ENCODE results near the gene ACER2. TPM values are rescaled to one million over a fixed set of nuclear protein-coding genes. Genes with fewer than 3 reads are reported as not detected.

Gene ACER2
- total RNA-seq, 1 experiment from 2014 or later, result 9.6 TPM

DNA sequence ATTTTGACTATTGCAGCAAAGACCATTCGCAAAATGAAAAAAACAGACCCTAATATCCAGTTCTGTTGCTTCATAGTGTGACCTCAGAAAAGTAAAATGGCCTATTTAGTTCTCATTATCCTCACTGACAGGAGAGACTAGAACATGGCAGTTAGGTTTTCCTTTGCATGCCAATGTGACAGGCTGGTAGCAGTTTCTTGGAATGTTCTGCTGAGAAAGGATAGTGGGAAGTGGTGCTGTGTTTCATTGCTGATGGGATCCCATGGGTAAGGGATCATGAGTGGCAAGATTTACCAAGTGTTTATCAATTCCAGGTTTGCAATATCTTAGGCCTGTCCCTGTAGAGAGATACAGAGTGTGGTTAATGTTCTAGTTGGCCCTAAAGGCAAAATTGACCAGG, 88.5 kb downstream of the ACER2 start:
- Histone ChIP-seq H2BK120ac (ENCODE audit: low read depth, low read length, poor library complexity, severe bottlenecking) (no peak overlapping the region), H3K18ac (ENCODE audit: insufficient read length, low read depth, low read length) (no peak overlapping the region), H3K27ac (ENCODE audit: insufficient read length, low read depth, low read length) (no peak overlapping the region), H4K91ac (ENCODE audit: insufficient read length, low read depth, low read length) (no peak overlapping the region), H4K8ac (replicated peaks; ENCODE audit: insufficient read length, low read depth, low read length) (no peak overlapping the region), H3K9ac (ENCODE audit: extremely low read depth, insufficient read length, low read length) (no peak overlapping the region), H4K5ac (ENCODE audit: insufficient read length, low read depth, low read length) (no peak overlapping the region), H3K23me2 (ENCODE audit: insufficient read length, low read depth, low read length, poor library complexity, severe bottlenecking) (no peaks in the 10 kb centered on the region), H2BK15ac (ENCODE audit: low read depth, low read length) (no peak overlapping the region), H3K14ac (ENCODE audit: insufficient read depth, low read length) (no peak overlapping the region), H3K79me2 (ENCODE audit: insufficient read depth, low read length) (no peaks in the 10 kb centered on the region), H3K79me1 (ENCODE audit: insufficient read depth, low read depth, low read length, poor library complexity, severe bottlenecking) (no peaks in the 10 kb centered on the region), H3K23ac (ENCODE audit: insufficient read length, low read depth, low read length) (no peak overlapping the region), H3K4me2 (ENCODE audit: insufficient read depth, insufficient read length, low read length) (no peak overlapping the region), H2BK5ac (ENCODE audit: insufficient read length, low read length) (no peak overlapping the region), H2AFZ (ENCODE audit: low read length) (no peak overlapping the region), H3T11ph (ENCODE audit: low read length) (no peak overlapping the region), H3K27me3 (ENCODE audit: insufficient read depth, low read length) (no peaks in the 10 kb centered on the region), H3K4me1 (ENCODE audit: insufficient read depth, low read length) (no peaks in the 10 kb centered on the region), H3K4ac (ENCODE audit: low read depth, low read length) (no peak overlapping the region), H2BK20ac (ENCODE audit: low read depth, low read length, poor library complexity, severe bottlenecking) (no peak overlapping the region), H3K56ac (ENCODE audit: insufficient read length, low read depth, low read length) (no peak overlapping the region), H2AK5ac (ENCODE audit: insufficient read length, low read length) (no peak overlapping the region), H3K9me3 (ENCODE audit: control insufficient read depth, low read depth, low read length) (no peaks in the 10 kb centered on the region), H4K20me1 (ENCODE audit: control insufficient read depth, insufficient read depth, insufficient read length) (no peaks in the 10 kb centered on the region), H2BK12ac (ENCODE audit: insufficient read length, low read depth, low read length) (no peak overlapping the region)
- TF ChIP-seq, protein P1, sequence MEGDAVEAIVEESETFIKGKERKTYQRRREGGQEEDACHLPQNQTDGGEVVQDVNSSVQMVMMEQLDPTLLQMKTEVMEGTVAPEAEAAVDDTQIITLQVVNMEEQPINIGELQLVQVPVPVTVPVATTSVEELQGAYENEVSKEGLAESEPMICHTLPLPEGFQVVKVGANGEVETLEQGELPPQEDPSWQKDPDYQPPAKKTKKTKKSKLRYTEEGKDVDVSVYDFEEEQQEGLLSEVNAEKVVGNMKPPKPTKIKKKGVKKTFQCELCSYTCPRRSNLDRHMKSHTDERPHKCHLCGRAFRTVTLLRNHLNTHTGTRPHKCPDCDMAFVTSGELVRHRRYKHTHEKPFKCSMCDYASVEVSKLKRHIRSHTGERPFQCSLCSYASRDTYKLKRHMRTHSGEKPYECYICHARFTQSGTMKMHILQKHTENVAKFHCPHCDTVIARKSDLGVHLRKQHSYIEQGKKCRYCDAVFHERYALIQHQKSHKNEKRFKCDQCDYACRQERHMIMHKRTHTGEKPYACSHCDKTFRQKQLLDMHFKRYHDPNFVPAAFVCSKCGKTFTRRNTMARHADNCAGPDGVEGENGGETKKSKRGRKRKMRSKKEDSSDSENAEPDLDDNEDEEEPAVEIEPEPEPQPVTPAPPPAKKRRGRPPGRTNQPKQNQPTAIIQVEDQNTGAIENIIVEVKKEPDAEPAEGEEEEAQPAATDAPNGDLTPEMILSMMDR (conservative IDR thresholded peaks at IDR 0.05), result no peak
- Mint-ChIP-seq H3K36me3 (ENCODE audit: insufficient read depth in 1 of 3, low read depth in 3 of 3) (peaks cover 0 to 3% (median 0%) of the 10 kb centered on the region in 3 experiments; a peak in 2 of 7 replicates), H3K9me3 (peaks cover 14 to 18% of the 10 kb centered on the region in 2 experiments; a peak in 4 of 5 replicates), H3K27ac (no peak overlapping the region), H3K27me3 (ENCODE audit: low read depth) (no peaks in the 10 kb centered on the region; the same call in none of the 2 replicates), H3K4me1 (peaks cover 4 to 5% of the 10 kb centered on the region in 2 experiments; a peak in 3 of 4 replicates), H3K4me3 (no peak overlapping the region)
- no peak for DNase-seq
- WGBS (ENCODE audit: extremely low coverage, insufficient read length, low lambda C conversion rate), result no CpG with 5 or more reads among the region's 1 CpG

Data from H9 (cell line).